Astrocyte (in vitro differentiated cells and primary cell): ENCODE data around the gene MRPS17.

Experiments
- EZH2 ChIP-seq: IDR thresholded peaks from 2 replicates; pipeline ENCODE4 v1.6.1; 2012; ENCODE audit warnings: mild to moderate bottlenecking, low read length, inconsistent platforms; ENCODE audit not compliant: insufficient read depth
- TF ChIP-seq, protein P1 (sequence below): IDR thresholded peaks from 2 replicates; pipeline ENCODE4 v1.5.1; 2011; ENCODE audit warnings: low read depth, mild to moderate bottlenecking, inconsistent platforms, low read length, moderate library complexity; ENCODE audit not compliant: insufficient read depth

DNA sequence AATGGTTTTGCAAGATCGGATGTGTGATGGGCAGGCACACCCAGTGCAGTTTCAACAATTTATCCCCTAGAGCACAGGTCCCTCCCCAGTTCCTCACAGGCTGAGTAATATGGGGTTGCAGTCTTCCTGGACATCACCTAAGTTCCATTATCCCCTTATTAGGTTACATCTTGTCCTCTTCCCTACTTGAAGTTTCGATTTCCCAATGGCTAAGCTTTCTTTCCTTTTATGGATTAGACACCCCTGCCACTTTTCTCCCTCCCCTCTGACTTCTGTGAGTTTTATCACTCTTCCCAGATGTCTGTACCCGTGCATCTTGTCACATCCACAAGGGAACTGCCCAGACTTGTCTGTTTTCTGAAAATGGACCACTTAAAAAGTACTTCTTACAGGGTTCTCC lies 10.3 kb downstream of the MRPS17 start:
- no peak for TF ChIP-seq EZH2
- TF ChIP-seq, protein P1, sequence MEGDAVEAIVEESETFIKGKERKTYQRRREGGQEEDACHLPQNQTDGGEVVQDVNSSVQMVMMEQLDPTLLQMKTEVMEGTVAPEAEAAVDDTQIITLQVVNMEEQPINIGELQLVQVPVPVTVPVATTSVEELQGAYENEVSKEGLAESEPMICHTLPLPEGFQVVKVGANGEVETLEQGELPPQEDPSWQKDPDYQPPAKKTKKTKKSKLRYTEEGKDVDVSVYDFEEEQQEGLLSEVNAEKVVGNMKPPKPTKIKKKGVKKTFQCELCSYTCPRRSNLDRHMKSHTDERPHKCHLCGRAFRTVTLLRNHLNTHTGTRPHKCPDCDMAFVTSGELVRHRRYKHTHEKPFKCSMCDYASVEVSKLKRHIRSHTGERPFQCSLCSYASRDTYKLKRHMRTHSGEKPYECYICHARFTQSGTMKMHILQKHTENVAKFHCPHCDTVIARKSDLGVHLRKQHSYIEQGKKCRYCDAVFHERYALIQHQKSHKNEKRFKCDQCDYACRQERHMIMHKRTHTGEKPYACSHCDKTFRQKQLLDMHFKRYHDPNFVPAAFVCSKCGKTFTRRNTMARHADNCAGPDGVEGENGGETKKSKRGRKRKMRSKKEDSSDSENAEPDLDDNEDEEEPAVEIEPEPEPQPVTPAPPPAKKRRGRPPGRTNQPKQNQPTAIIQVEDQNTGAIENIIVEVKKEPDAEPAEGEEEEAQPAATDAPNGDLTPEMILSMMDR, result no peak
